Liver (tissue), 9 donors: ENCODE results near the gene CHRM2. TPM values are rescaled to one million over a fixed set of nuclear protein-coding genes. Genes with fewer than 3 reads are reported as not detected.

ENCODE experiments used
- DNase-seq: peaks from one replicate; pipeline ENCODE4 v3.0.0-alpha.2; 2017; ENCODE audit warnings: low spot score
- H3K27ac ChIP-seq, 2 donors: one replicate each; pipeline ENCODE4 v1.7.0; 2013; ENCODE audit warnings: inconsistent platforms in 2 of 2, low read length in 2 of 2, control low read depth in 1 of 2, low read depth in 1 of 2, mild to moderate bottlenecking in 1 of 2
- H3K27me3 ChIP-seq, 4 donors: one replicate each; pipeline versions ENCODE4 v1.6.1 to v1.7.0; 2013; ENCODE audit warnings: low read length in 3 of 4, inconsistent platforms in 1 of 4, mild to moderate bottlenecking in 1 of 4, moderate library complexity in 1 of 4; ENCODE audit not compliant: control insufficient read depth in 4 of 4, insufficient read depth in 4 of 4
- H3K36me3 ChIP-seq, 4 donors: one replicate each; pipeline versions ENCODE4 v1.6.1 to v1.7.0; 2013; ENCODE audit warnings: low read length in 3 of 4, mild to moderate bottlenecking in 3 of 4, low read depth in 1 of 4, moderate library complexity in 1 of 4; ENCODE audit not compliant: control insufficient read depth in 4 of 4, insufficient read depth in 3 of 4
- H3K4me1 ChIP-seq, 4 donors: one replicate each; pipeline versions ENCODE4 v1.6.1 to v1.7.0; 2013; ENCODE audit warnings: low read length in 3 of 4, mild to moderate bottlenecking in 3 of 4, moderate library complexity in 1 of 4; ENCODE audit not compliant: control insufficient read depth in 4 of 4, insufficient read depth in 4 of 4
- H3K4me3 ChIP-seq, 3 donors: one replicate each; pipeline versions ENCODE4 v1.6.1 to v1.7.0; 2013; ENCODE audit warnings: low read length in 3 of 3, control low read depth in 1 of 3, low read depth in 1 of 3, mild to moderate bottlenecking in 1 of 3
- H3K9ac ChIP-seq, 2 donors: one replicate each; pipeline ENCODE4 v1.7.0; 2013; ENCODE audit warnings: low read length in 2 of 2, mild to moderate bottlenecking in 2 of 2, moderate library complexity in 2 of 2, control low read depth in 1 of 2, low read depth in 1 of 2
- H3K9me3 ChIP-seq, 4 donors: one replicate each; pipeline versions ENCODE4 v1.6.1 to v1.7.0; 2013; ENCODE audit warnings: low read length in 3 of 4; ENCODE audit not compliant: control insufficient read depth in 4 of 4
- ATF3 ChIP-seq: IDR thresholded peaks from 2 replicates; pipeline ENCODE4 v1.6.1; 2016; ENCODE audit warnings: antibody characterized with exemption
- CTCF ChIP-seq: fragments of 150-350 bp; IDR thresholded peaks from 2 replicates; pipeline ENCODE4 v1.5.1; 2017; ENCODE audit warnings: improper control_type of control experiment, low read depth, low read length; ENCODE audit not compliant: missing input control
- EGR1 ChIP-seq, 2 donors: IDR thresholded peaks; 2 replicates each; pipeline ENCODE4 v1.6.1; 2016 to 2018; ENCODE audit warnings: antibody characterized with exemption in 2 of 2, low read depth in 2 of 2
- FOXA1 ChIP-seq: IDR thresholded peaks from 2 replicates; pipeline ENCODE4 v1.6.1; 2016; ENCODE audit warnings: antibody characterized with exemption
- FOXA2 ChIP-seq: IDR thresholded peaks from 2 replicates; pipeline ENCODE4 v1.6.1; 2016; ENCODE audit warnings: antibody characterized with exemption
- GABPA ChIP-seq, 2 donors: IDR thresholded peaks in 1 of 2; conservative IDR thresholded peaks in 1 of 2; 2 replicates each; pipeline ENCODE4 v1.6.1; 2016; ENCODE audit warnings: antibody characterized with exemption in 2 of 2, mild to moderate bottlenecking in 1 of 2, moderate library complexity in 1 of 2
- HNF4A ChIP-seq, 2 donors: conservative IDR thresholded peaks; 2 replicates each; pipeline ENCODE4 v1.6.1; 2016; ENCODE audit warnings: antibody characterized with exemption in 2 of 2, mild to moderate bottlenecking in 2 of 2
- HNF4G ChIP-seq: IDR thresholded peaks from 2 replicates; pipeline ENCODE4 v1.6.1; 2016; ENCODE audit warnings: antibody characterized with exemption
- JUND ChIP-seq, 2 donors: IDR thresholded peaks; 2 replicates each; pipeline ENCODE4 v1.6.1; 2016; ENCODE audit warnings: antibody characterized with exemption in 2 of 2
- MAX ChIP-seq: IDR thresholded peaks from 2 replicates; pipeline ENCODE4 v1.6.1; 2016; ENCODE audit warnings: antibody characterized with exemption
- NR2F2 ChIP-seq: IDR thresholded peaks from 2 replicates; pipeline ENCODE4 v1.6.1; 2016; ENCODE audit warnings: antibody characterized with exemption
- RAD21 ChIP-seq, 2 donors: IDR thresholded peaks; 2 replicates each; pipeline ENCODE4 v1.6.1; 2016; ENCODE audit warnings: antibody characterized with exemption in 2 of 2, mild to moderate bottlenecking in 2 of 2
- REST ChIP-seq: IDR thresholded peaks from 2 replicates; pipeline ENCODE4 v1.6.1; 2016; ENCODE audit warnings: antibody characterized with exemption, mild to moderate bottlenecking
- RXRA ChIP-seq, 2 donors: IDR thresholded peaks; 2 replicates each; pipeline ENCODE4 v1.6.1; 2017 to 2018; ENCODE audit warnings: antibody characterized with exemption in 2 of 2, mild to moderate bottlenecking in 1 of 2
- SP1 ChIP-seq: IDR thresholded peaks from 2 replicates; pipeline ENCODE4 v1.6.1; 2018; ENCODE audit warnings: antibody characterized with exemption, mild to moderate bottlenecking
- TAF1 ChIP-seq: conservative IDR thresholded peaks from 2 replicates; pipeline ENCODE4 v1.6.1; 2016; ENCODE audit warnings: antibody characterized with exemption, mild to moderate bottlenecking
- YY1 ChIP-seq: IDR thresholded peaks from 2 replicates; pipeline ENCODE4 v1.6.1; 2016; ENCODE audit warnings: antibody characterized with exemption, mild to moderate bottlenecking
- polyA plus RNA-seq, 2 donors: library from polyadenylated mRNA; stranded (reverse) in 1 of 2; unstranded in 1 of 2; fragments of 200-250 nt in 1 of 2; fragments of >200 nt in 1 of 2; fragmentation: Nextera tagmentation in 1 of 2; extraction: Ambion mirVana in 1 of 2; gene quantifications; one replicate each; pipeline versions ENCODE4 v1.2.1 to v1.2.3, GENCODE V29; 2013 to 2015
- total RNA-seq, 2 donors: library from RNA; depleted of rRNA; stranded (reverse); fragments of >200 nt; gene quantifications; one replicate each; pipeline ENCODE4 v1.2.3, GENCODE V29; 2014
- TF ChIP-seq, protein P1 (sequence below): IDR thresholded peaks from 2 replicates; pipeline ENCODE4 v1.6.1; 2016; ENCODE audit warnings: antibody characterized with exemption
- donor health status: healthy.
- donor health status: healthy.
- donor health status: healthy.
- donor health status: healthy.
- donor health status: healthy.

CHRM2 gene
- total and polyA plus RNA-seq, 4 donors: 0.08 to 1.2 (median 0.30) TPM

GRCh38 chr7:136997735-136998134 is 129.3 kb downstream of the CHRM2 start:
- Histone ChIP-seq H3K9me3 (no peaks in the 10 kb centered on the region), H3K27me3 (no peaks in the 10 kb centered on the region), H3K4me3 (no peak overlapping the region), H3K36me3 (no peaks in the 10 kb centered on the region), H3K4me1 (no peaks in the 10 kb centered on the region), H3K9ac (no peak overlapping the region), H3K27ac (no peak overlapping the region)
- DNase-seq: no peak
- TF ChIP-seq MAX (no peak), FOXA1 (no peak), JUND (IDR thresholded peaks at IDR 0.05) (no peak), YY1 (no peak), EGR1 (IDR thresholded peaks at IDR 0.05; ENCODE audit: low read depth in 2 of 2) (no peak), RAD21 (IDR thresholded peaks at IDR 0.05) (no peak), NR2F2 (no peak), SP1 (no peak), FOXA2 (no peak), ATF3 (no peak), HNF4A (conservative IDR thresholded peaks at IDR 0.05) (no peak), REST (no peak), TAF1 (no peak), HNF4G (no peak), GABPA (IDR thresholded peaks at IDR 0.05 in 1 of 2, conservative IDR thresholded peaks at IDR 0.05 in 1 of 2) (no peak), RXRA (IDR thresholded peaks at IDR 0.05) (no peak), CTCF (no peak)
- TF ChIP-seq, protein P1, sequence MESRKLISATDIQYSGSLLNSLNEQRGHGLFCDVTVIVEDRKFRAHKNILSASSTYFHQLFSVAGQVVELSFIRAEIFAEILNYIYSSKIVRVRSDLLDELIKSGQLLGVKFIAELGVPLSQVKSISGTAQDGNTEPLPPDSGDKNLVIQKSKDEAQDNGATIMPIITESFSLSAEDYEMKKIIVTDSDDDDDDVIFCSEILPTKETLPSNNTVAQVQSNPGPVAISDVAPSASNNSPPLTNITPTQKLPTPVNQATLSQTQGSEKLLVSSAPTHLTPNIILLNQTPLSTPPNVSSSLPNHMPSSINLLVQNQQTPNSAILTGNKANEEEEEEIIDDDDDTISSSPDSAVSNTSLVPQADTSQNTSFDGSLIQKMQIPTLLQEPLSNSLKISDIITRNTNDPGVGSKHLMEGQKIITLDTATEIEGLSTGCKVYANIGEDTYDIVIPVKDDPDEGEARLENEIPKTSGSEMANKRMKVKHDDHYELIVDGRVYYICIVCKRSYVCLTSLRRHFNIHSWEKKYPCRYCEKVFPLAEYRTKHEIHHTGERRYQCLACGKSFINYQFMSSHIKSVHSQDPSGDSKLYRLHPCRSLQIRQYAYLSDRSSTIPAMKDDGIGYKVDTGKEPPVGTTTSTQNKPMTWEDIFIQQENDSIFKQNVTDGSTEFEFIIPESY: no peak
